SK-MEL-5 (cell line): ENCODE data around the gene BOLA1. TPM values are rescaled to one million over a fixed set of nuclear protein-coding genes. Genes with fewer than 3 reads are reported as not detected.
"Not testable (repeated sequence)": the region's sequence is repeated elsewhere in the genome, so short reads cannot be mapped to it uniquely, and the experiment has no call there.

Source experiments
- DNase-seq: peaks from one replicate; pipeline ENCODE4 v3.0.0-alpha.2; 2016; ENCODE audit warnings: low read depth, low spot score
- in situ Hi-C: cut with HindIII; loops from 2 replicates; pipeline ENCODE4 v1.10.0; 2016; ENCODE audit warnings: low sequenced_read_pairs, high pct_unique_total_duplicates, low pct_unique_long_range_greater_than_20kb
- total RNA-seq: library from RNA; depleted of rRNA; stranded (reverse); fragments of >200 nt; shearing (Covaris generic); gene quantifications from 2 replicates; pipeline ENCODE4 v1.2.3, GENCODE V29; 2014

Gene BOLA1
- total RNA-seq, 1 experiment from 2014 or later, result 18.5 TPM

DNA sequence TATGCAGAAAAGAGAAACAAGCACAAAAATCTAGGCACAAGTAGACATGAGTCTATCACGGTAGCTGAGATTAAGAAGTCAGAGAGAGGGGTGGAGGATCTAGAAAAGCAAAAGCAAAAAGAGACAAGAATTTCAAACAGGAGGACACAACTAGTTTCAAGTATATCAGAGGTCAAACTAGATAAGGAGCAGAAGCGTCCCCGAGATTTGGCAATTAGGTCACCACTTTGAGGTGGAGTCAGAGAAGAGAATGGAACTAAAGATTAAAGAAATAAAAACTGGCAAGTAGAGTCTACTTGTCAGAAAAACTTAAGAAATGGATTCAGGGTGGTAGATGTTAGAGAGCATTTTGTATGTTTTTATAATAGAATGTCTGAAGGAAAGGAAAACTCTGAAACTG lies 26.0 kb downstream of the BOLA1 start:
- in situ Hi-C loops, result no loop called here
- DNase-seq, result no peak

GRCh38 chr1:149925751-149926150 lies 26.4 kb downstream of the BOLA1 start:
- in situ Hi-C loops, result no loop called here
- DNase-seq, result no peak

DNA sequence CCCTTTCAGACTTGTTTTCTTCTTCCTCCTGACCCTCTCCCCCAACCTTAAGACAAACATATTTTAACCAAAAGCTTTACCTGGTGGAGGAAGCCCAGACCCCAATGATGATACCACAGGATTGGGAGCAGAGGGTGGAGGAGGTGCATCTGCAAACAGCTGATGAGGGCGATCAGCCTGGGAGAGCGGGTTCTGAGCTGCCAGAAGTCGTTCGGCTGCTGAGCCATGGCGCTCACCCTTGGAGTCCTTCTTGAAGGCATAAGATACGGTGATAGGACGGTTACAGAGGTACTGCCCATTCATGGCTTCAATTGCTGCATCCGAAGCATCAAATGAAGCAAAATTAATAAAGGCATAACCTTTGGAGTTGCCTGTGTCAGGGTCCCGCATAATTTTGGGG lies 26.9 kb downstream of the BOLA1 start:
- in situ Hi-C loops, result no loop called here
- no peak for DNase-seq

DNA sequence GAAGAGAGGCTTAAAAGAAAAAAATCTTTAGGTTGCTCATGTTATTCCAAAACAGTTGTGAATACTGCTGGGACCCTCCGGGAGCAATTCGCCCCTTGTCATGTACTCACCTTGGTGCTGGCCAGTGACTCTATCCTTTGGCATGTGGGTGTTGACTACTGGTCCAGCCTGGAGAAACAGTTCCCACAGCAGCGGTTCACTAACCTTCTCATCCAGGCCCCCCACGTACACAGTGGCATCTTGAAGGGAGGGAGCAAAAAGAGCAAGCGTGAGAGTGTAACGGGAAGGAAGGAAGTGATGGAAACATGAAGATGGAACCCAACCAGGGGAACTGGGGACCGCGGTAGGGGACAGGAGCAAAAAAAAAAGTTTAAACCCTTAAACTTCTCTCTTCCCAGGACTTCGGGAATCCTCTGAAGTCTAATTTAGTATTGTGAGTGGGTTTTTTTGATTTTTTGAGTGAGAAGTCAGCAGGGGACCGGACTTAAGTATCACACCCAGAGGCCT lies 27.7 kb downstream of the BOLA1 start:
- in situ Hi-C loops, result no loop called here
- no peak for DNase-seq

DNA sequence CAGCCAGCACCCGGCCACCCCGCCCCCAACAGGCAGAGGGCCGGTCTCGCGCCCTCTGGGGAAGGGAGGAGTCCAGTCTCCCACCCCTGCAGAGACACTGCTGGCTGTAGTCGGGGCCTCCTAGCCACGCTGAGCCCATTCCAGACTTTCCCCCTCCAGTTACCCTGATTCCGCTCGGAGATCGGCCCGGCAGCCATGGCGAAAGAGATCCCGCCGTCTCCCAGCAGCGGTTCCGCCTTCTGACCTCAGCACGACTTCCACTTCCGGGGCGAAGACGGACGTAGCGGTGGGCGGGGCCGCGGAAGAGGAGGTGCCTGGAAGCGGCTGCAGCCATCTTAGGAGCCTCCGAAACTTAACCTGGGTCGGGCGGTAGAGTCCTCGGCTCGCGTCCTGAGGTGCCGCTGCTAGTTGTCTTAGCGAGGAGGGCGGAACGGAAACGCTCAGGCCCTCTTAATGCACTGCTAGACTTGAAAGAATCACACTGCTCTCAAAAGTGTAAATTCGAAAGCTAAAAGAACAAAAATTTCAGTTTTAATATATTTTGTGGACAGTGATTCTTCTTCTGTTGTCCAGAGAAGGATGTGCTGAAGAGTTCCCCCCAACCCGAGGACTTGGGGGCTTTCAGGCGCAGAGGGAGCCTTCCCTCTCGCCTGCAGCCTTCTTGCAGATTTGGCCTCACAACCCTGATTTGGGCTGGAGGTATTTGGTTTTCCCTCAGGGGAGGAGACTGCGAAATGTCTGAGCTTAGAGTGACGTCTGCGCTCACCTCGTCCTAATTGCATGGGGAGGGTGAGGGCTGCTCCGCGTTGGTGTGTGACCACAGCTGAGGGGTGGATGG lies 28.4 kb downstream of the BOLA1 start, which contains the start of gene SF3B4:
Gene SF3B4, minus strand, starts transcription at position 241 of the 838 bp plus-strand sequence. Its CDS starts 44 bp downstream, at position 197.
- peak; percentile 95 for DNase-seq
- in situ Hi-C loops, result no loop called here

DNA sequence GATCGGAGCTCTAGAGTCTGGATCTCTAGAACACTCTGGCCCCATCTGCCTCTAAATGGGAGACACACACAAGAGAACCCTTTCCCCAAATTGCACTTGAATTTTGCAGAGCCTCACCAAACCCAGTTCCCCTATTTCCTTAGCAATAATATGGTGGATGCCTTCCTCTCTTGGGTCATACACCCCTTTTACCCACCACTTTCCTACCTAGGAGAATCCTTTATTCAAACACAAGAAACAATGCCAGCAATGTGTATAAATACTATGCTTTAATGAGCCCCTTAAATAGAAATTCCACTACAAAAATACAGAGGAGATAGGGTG lies 29.0 kb downstream of the BOLA1 start:
- no peak for DNase-seq
- in situ Hi-C loops, result no loop called here

DNA sequence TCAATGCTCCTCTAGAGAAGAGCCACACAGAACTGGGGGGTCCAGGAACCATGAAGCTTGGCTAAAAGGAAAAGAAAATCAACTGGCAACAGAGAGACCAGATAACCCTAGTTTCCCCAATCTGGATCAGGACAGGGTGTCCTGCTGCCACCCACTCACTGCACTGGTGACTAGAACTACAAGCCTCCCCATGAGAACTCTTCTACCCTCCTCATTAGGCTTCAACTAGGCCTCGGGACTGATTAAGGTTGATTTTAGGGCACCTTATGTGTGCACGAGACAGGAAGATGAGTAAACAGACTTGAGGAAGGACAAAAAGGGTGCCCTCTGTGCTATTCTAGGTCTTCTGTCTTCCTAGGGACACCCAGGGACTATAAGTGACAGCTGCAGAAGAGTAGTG lies 30.5 kb downstream of the BOLA1 start:
- in situ Hi-C loops, result no loop called here
- no peak for DNase-seq

DNA sequence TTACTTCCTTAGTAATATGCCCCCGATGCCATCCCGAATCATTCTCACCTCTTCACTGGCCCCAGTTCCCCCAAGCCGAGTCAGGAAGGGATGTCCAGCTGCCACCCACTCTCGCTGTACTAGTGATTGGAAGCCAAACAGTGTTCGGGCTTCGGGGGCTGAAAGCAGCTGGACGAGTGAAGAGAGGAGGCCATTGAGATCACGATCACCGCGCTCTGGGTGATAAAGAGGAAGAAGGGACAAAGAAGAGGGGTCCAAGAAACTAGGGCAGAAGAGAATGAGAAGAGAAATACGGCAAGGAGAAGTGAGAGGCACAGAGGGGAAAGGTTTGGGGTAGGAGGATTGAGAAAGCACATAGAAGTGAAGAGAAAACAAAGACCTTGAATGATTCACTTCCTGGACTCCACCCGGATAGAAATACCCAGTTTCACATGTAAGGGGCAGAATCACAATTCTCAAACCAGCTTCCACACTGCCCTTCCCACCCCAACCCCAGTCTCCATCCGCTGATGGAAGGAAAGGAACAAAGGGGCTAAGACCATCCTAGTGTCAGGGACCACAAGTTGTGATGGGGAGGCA lies 31.9 kb downstream of the BOLA1 start:
- in situ Hi-C loops, result no loop called here

GRCh38 chr1:149932474-149932873 lies 33.1 kb downstream of the BOLA1 start:
- in situ Hi-C loops, result no loop called here
- no peak for DNase-seq

More for the DNA sequence above, 31.9 kb downstream of the BOLA1 start:
- DNase-seq, result no peak

- in situ Hi-C loops, result no loop called here
- DNase-seq, result no peak
Measured at GRCh38 chr1:149933208-149933607, 33.8 kb downstream of the BOLA1 start.

GRCh38 chr1:149934356-149934755 lies 35.0 kb downstream of the BOLA1 start:
- no peak for DNase-seq
- in situ Hi-C loops, result no loop called here

DNA sequence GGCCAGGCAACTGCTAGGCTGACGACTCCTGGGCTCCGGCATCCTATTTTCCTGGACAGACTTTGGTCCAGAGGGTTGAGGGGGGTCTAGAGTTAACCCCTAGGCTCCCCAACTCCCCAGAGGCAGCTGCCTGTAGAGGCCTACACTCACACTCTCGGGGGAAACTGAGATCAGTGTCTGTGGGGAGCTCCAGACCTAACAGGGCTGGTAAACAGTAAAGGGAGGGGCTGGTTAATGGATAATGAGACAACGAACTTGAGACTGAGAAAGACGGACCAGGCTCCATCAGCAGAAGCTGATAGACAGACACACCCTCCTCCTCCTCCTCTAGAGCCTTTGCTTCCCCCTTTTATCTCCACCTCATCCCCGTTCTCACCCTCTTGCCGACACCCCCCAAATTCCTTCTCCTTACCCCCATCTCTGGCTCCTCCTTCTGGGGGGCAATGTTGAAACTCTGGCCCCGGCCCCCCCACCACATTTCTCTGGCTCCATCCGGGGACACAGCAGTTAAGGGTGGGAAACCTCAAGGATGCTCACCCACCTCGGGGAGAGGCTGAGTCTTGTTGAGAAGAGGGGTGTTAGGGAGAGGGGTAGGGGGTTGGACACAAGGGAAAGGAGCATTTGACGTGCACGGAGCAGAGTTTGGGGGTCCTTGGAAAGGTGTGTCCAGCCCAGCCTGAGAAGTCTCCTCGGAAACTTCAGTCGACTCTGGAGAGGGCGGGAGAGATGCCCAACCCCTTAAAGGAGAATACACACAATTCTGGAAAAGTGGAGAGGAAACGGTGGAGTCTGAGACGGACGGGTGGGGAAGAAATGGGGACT lies 37.0 kb downstream of the BOLA1 start, which contains the start of gene MTMR11:
Gene MTMR11, minus strand, starts transcription at position 710 of the 822 bp plus-strand sequence. Its CDS starts 232 bp downstream, at position 478.
- DNase-seq, result peak; percentile 42
- in situ Hi-C loops, result no loop called here

GRCh38 chr1:149936992-149937705 lies 37.8 kb downstream of the BOLA1 start:
- DNase-seq, result peak; percentile 55
- in situ Hi-C loops, result no loop called here

DNA sequence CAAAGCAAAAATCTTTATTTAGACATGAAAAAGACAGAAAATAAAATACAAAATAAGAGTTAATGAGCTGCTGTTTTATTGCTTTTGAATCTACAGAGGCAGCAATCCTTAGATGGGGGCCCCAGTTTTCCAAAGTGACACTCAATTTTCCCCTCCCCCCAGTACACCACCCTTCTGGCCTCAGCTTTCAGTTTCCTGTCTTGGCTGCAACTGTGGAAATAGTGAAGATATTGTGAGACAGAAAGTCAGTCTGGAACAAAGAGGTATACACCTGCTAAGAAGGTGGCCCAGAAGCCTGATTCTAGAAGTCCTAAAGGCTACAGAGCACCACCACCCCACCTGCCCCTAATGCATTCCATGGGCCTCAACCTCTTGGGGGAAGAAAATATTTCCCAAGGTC lies 38.4 kb downstream of the BOLA1 start:
- in situ Hi-C loops, result no loop called here
- DNase-seq, result no peak

- DNase-seq, in situ Hi-C loops: not testable (repeated sequence)
Measured at GRCh38 chr1:149938668-149939003, 39.3 kb downstream of the BOLA1 start.

DNA sequence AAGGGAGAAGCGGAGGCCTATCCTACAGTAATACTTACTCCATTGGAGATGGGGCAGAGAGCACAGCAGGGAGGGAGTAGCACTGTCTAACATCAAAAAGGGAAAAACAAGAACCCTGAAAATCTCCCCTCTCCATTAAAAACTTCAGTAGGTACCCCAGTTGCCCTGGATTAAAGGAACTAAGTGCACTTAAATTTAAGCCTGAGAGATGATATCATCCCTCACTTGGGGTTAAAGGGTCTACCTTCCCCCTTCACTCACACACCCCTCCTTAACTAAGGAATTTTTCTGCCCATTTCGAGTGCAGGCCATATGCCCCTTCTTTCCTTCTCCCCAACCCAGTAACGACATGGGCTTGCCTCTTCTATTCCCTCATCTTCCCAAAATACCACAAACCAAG lies 41.1 kb downstream of the BOLA1 start:
- in situ Hi-C loops, result no loop called here

DNA sequence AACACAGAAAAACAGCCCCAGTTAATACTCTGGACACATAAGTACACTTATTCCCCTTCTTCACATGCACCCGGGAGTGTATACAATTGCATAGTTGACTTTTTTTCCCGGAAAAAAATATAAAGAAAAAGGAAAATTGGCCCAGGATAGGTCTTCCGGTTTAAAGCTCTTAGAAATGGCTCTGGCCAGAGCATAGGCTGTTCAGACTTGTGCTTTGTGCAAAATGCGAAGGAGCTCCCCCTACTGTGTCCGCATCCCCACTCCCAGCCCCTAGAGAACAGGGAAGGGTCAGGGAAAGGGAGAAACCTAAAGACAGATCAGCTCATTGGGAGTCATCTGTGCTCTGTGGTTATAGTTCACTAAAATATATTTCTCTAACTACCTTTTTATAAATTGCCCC lies 42.8 kb downstream of the BOLA1 start:
- in situ Hi-C loops, result no loop called here
- peak; percentile 89 for DNase-seq

More for the DNA sequence above, 41.1 kb downstream of the BOLA1 start:
- DNase-seq, result no peak

GRCh38 chr1:149942885-149943284 lies 43.5 kb downstream of the BOLA1 start:
- no peak for DNase-seq
- in situ Hi-C loops, result no loop called here
